ENCODE results near the gene KIAA0753. TPM values are rescaled to one million over a fixed set of nuclear protein-coding genes. Genes with fewer than 3 reads are reported as not detected.

Gene KIAA0753
- total and polyA plus RNA-seq, 9 of the 15 experiments (the other 6 are each of a cell fraction or from before 2014, with no cell fraction given) = 2.0 to 9.0 (median 6.9) TPM

GRCh38 chr17:6640536-6641246 lies at the start of gene KIAA0753, which contains the start of gene TXNDC17 (continued):
- TF ChIP-seq, protein P1, sequence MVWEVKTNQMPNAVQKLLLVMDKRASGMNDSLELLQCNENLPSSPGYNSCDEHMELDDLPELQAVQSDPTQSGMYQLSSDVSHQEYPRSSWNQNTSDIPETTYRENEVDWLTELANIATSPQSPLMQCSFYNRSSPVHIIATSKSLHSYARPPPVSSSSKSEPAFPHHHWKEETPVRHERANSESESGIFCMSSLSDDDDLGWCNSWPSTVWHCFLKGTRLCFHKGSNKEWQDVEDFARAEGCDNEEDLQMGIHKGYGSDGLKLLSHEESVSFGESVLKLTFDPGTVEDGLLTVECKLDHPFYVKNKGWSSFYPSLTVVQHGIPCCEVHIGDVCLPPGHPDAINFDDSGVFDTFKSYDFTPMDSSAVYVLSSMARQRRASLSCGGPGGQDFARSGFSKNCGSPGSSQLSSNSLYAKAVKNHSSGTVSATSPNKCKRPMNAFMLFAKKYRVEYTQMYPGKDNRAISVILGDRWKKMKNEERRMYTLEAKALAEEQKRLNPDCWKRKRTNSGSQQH (CRISPR knock-in tag; IDR thresholded peaks at IDR 0.05) = no peak
- TF ChIP-seq HNRNPLL (IDR thresholded peaks at IDR 0.05; ENCODE audit: low read depth, low read length, poor library complexity, severe bottlenecking) (peak; percentile 87), HINFP (tag; conservative IDR thresholded peaks at IDR 0.05; ENCODE audit: low read depth) (no peak), YBX1 (IDR thresholded peaks at IDR 0.05) (no peak), DNMT1 (IDR thresholded peaks at IDR 0.05) (no peak), GABPB1 (CRISPR knock-in tag; IDR thresholded peaks at IDR 0.05) (peak; percentile 45; the same call in 1 of the 2 replicates), CBX8 (IDR thresholded peaks at IDR 0.05; ENCODE audit: borderline replicate concordance, extremely low read depth, low read depth, low read length, poor library complexity, severe bottlenecking) (no peak), MTA2 (IDR thresholded peaks at IDR 0.05; ENCODE audit: low read depth) (no peak), FIP1L1 (IDR thresholded peaks at IDR 0.05; ENCODE audit: low read depth, low read length, poor library complexity, severe bottlenecking) (peak; percentile 27), ERF (CRISPR knock-in tag; IDR thresholded peaks at IDR 0.05) (no peak), ZNF431 (CRISPR knock-in tag; IDR thresholded peaks at IDR 0.05) (no peak), LARP7 (IDR thresholded peaks at IDR 0.05) (no peak), BRD9 (IDR thresholded peaks at IDR 0.05; ENCODE audit: low read depth, partially characterized antibody) (no peak), FUS (optimal IDR thresholded peaks at IDR 0.05; ENCODE audit: low read depth, low read length) (no peak), STAT6 (CRISPR knock-in tag; IDR thresholded peaks at IDR 0.05) (no peak), ZNF717 (CRISPR knock-in tag; IDR thresholded peaks at IDR 0.05) (no peak), GABPB2 (CRISPR knock-in tag; conservative IDR thresholded peaks at IDR 0.05) (no peak), BMI1 (IDR thresholded peaks at IDR 0.05; ENCODE audit: low read length) (peak; percentile 77), HSF4 (CRISPR knock-in tag; IDR thresholded peaks at IDR 0.05; ENCODE audit: borderline replicate concordance) (no peak), ZBTB9 (CRISPR knock-in tag; IDR thresholded peaks at IDR 0.05) (no peak), TCF15 (CRISPR knock-in tag; IDR thresholded peaks at IDR 0.05) (no peak)

Measured in K562 (cell line).